ENCODE results near the gene PLA2G6. TPM values are rescaled to one million over a fixed set of nuclear protein-coding genes. Genes with fewer than 3 reads are reported as not detected.

The PLA2G6 gene
- total RNA-seq, 1 experiment from 2014 or later = 6.0 TPM

DNA sequence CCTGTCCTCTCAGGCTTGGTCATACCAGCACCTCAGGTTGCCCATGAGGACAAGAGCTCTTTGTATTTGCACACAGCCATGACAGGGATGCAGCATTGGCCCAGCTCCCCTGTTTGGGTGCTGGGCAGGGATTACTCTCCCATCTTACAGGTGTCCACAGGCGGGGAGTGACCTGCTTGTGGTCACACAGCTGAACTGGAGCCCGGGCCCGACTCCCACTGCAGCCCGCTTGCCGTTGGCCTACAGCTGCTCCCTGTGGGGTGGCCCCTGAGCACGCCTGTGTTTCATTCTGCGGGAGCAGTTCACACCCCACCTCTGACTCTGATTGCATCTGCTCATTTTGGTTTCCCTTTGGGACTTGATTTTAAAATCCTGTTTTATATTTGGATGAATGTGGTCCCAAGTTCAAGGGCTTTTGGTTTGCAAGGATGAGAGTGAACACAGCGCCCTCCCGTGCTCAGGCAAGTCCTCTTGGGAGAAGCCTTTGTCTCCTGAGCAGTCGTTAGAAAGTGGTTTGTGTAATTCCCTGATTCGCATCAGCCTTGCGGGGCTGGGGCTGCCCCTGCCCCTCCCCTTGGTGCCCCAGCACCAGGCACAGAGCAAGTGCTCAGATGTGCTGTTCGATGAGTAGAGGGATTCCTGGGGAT, 115.1 kb downstream of the PLA2G6 start:
- no TSS peak for BruUV-seq (replicated peaks)
- no peak for ATAC-seq
- Histone ChIP-seq H3K36me3 (ENCODE audit: low read depth, low read length) (peaks cover 4% of the 10 kb centered on the region; the same call in 1 of the 2 replicates), H3K4me2 (ENCODE audit: low read length) (no peak overlapping the region), H3K4me3 (ENCODE audit: low read length) (no peak overlapping the region), H3K79me2 (ENCODE audit: low read length) (no peaks in the 10 kb centered on the region), H3K9me3 (ENCODE audit: low read length) (no peaks in the 10 kb centered on the region), H4K20me1 (ENCODE audit: low read length) (no peaks in the 10 kb centered on the region), H3K9ac (ENCODE audit: low read length) (no peak overlapping the region), H2AFZ (ENCODE audit: low read length) (no peak overlapping the region), H3K27me3 (ENCODE audit: low read length) (no peaks in the 10 kb centered on the region), H3F3A (ENCODE audit: low read length, unreplicated experiment) (no peaks in the 10 kb centered on the region), H3K4me1 (ENCODE audit: insufficient read depth, low read length) (no peaks in the 10 kb centered on the region), H3K9me2 (replicated peaks; ENCODE audit: low read length) (no peaks in the 10 kb centered on the region), H3K27ac (ENCODE audit: low read length) (no peak overlapping the region)
- intact Hi-C loops (cut with micrococcal nuclease) = no loop called here
- CTCF ChIA-PET = no interaction called here
- TF ChIP-seq, protein P1, sequence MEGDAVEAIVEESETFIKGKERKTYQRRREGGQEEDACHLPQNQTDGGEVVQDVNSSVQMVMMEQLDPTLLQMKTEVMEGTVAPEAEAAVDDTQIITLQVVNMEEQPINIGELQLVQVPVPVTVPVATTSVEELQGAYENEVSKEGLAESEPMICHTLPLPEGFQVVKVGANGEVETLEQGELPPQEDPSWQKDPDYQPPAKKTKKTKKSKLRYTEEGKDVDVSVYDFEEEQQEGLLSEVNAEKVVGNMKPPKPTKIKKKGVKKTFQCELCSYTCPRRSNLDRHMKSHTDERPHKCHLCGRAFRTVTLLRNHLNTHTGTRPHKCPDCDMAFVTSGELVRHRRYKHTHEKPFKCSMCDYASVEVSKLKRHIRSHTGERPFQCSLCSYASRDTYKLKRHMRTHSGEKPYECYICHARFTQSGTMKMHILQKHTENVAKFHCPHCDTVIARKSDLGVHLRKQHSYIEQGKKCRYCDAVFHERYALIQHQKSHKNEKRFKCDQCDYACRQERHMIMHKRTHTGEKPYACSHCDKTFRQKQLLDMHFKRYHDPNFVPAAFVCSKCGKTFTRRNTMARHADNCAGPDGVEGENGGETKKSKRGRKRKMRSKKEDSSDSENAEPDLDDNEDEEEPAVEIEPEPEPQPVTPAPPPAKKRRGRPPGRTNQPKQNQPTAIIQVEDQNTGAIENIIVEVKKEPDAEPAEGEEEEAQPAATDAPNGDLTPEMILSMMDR (conservative IDR thresholded peaks at IDR 0.05; ENCODE audit: low read depth, low read length) = no peak
- no peak for TF ChIP-seq EZH2phosphoT487 (IDR thresholded peaks at IDR 0.05; ENCODE audit: borderline replicate concordance, low read length)
- TF ChIP-seq EZH2 (IDR thresholded peaks at IDR 0.05; ENCODE audit: low read length, unreplicated experiment) = no peak
- POLR2A ChIA-PET (ENCODE audit: unreplicated experiment) = no interaction called here
- no peak for DNase-seq

DNA sequence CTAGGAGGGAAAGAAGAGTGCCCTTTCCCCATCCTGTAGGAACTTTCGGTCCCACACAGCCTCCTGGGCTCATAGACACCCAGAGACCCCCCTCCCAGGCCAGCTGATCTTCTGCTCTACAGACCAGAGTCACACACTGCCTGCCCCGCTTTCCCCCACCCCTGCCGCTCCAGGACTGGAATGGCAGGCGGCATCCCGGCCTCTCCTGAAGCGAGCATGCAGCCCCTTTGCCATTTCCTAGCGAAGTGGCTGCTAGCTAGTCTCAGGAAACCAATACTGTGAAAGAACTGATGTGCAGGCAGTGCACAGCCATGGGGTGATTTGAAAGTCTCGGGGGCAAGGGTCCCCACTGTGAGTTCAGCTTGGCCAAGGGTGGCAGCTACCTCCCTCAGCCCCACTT, 116.1 kb downstream of the PLA2G6 start:
- no peak for TF ChIP-seq EZH2phosphoT487 (IDR thresholded peaks at IDR 0.05; ENCODE audit: borderline replicate concordance, low read length)
- TF ChIP-seq EZH2 (IDR thresholded peaks at IDR 0.05; ENCODE audit: low read length, unreplicated experiment) = no peak
- TF ChIP-seq, protein P1 (conservative IDR thresholded peaks at IDR 0.05; ENCODE audit: low read depth, low read length) = no peak
- no peak overlapping the region for H3K27ac ChIP-seq (ENCODE audit: low read length)

DNA sequence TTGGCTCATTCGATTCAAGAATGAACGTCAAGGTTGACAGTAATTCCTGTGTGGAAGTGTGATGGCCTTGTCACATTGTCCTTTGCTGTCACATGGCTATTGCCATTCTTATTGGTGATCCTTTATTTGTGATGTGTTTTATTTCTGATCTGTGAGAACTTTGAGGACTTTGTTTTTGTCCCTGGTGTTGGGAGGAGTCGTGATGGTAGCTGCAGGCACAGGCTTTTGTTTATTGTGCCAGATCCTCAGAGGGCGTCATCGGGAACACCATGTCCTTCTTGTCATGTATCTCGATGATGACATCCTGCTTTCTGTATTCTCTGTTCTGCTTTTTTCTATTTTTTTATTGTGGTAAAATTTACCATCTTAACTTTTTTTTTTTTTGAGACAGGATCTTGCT, 118.8 kb downstream of the PLA2G6 start:
- TF ChIP-seq EZH2 (IDR thresholded peaks at IDR 0.05; ENCODE audit: low read length, unreplicated experiment) (no peak), EZH2phosphoT487 (IDR thresholded peaks at IDR 0.05; ENCODE audit: borderline replicate concordance, low read length) (no peak)
- TF ChIP-seq, protein P1 (conservative IDR thresholded peaks at IDR 0.05; ENCODE audit: low read depth, low read length) = no peak
- Histone ChIP-seq H3K79me2 (ENCODE audit: low read length) (peaks cover 6% of the 10 kb centered on the region), H3K27ac (ENCODE audit: low read length) (no peak overlapping the region), H3K4me1 (ENCODE audit: insufficient read depth, low read length) (peaks cover 5% of the 10 kb centered on the region; the same call in 1 of the 2 replicates), H3K36me3 (ENCODE audit: low read depth, low read length) (peaks cover 4% of the 10 kb centered on the region; the same call in 1 of the 2 replicates), H3F3A (ENCODE audit: low read length, unreplicated experiment) (no peaks in the 10 kb centered on the region), H3K9me3 (ENCODE audit: low read length) (no peaks in the 10 kb centered on the region), H3K4me3 (ENCODE audit: low read length) (no peak overlapping the region), H3K27me3 (ENCODE audit: low read length) (no peaks in the 10 kb centered on the region), H2AFZ (ENCODE audit: low read length) (no peak overlapping the region), H3K9me2 (replicated peaks; ENCODE audit: low read length) (no peaks in the 10 kb centered on the region), H4K20me1 (ENCODE audit: low read length) (no peaks in the 10 kb centered on the region), H3K9ac (ENCODE audit: low read length) (no peak overlapping the region), H3K4me2 (ENCODE audit: low read length) (no peak overlapping the region)
- CTCF ChIA-PET = no interaction called here
- BruUV-seq (replicated peaks) = no TSS peak
- POLR2A ChIA-PET (ENCODE audit: unreplicated experiment) = no interaction called here
- intact Hi-C loops (cut with micrococcal nuclease) = no loop called here
- ATAC-seq (no peak), DNase-seq (no peak)

More for the DNA sequence above, 116.1 kb downstream of the PLA2G6 start:
- Histone ChIP-seq H3K9me2 (replicated peaks; ENCODE audit: low read length) (no peaks in the 10 kb centered on the region), H3K79me2 (ENCODE audit: low read length) (no peaks in the 10 kb centered on the region), H3K27me3 (ENCODE audit: low read length) (no peaks in the 10 kb centered on the region), H2AFZ (ENCODE audit: low read length) (no peak overlapping the region), H3K36me3 (ENCODE audit: low read depth, low read length) (peaks cover 4% of the 10 kb centered on the region; the same call in 1 of the 2 replicates), H3K4me1 (ENCODE audit: insufficient read depth, low read length) (no peaks in the 10 kb centered on the region), H3K9ac (ENCODE audit: low read length) (no peak overlapping the region), H3K4me2 (ENCODE audit: low read length) (no peak overlapping the region), H4K20me1 (ENCODE audit: low read length) (no peaks in the 10 kb centered on the region), H3K4me3 (ENCODE audit: low read length) (no peak overlapping the region), H3F3A (ENCODE audit: low read length, unreplicated experiment) (no peaks in the 10 kb centered on the region), H3K9me3 (ENCODE audit: low read length) (no peaks in the 10 kb centered on the region)
- DNase-seq (no peak), ATAC-seq (no peak)
- POLR2A ChIA-PET (ENCODE audit: unreplicated experiment) = no interaction called here
- intact Hi-C loops (cut with micrococcal nuclease) = no loop called here
- CTCF ChIA-PET = no interaction called here
- no TSS peak for BruUV-seq (replicated peaks)

Data from PC-3 (cell line).